NCI-H2107 treated with DMSO at 0.1 percent for 48 hours (cell line): ENCODE measurements around the gene PSRC1.
A peak's percentile ranks its signal among the peaks of the same experiment; 100 is the strongest.

ENCODE experiments used
- DNase-seq: peaks from one replicate; lab custom pipeline; 2025; ENCODE audit not compliant: unreplicated experiment; lab: John Stamatoyannopoulos, UW

The PSRC1 gene

DNA sequence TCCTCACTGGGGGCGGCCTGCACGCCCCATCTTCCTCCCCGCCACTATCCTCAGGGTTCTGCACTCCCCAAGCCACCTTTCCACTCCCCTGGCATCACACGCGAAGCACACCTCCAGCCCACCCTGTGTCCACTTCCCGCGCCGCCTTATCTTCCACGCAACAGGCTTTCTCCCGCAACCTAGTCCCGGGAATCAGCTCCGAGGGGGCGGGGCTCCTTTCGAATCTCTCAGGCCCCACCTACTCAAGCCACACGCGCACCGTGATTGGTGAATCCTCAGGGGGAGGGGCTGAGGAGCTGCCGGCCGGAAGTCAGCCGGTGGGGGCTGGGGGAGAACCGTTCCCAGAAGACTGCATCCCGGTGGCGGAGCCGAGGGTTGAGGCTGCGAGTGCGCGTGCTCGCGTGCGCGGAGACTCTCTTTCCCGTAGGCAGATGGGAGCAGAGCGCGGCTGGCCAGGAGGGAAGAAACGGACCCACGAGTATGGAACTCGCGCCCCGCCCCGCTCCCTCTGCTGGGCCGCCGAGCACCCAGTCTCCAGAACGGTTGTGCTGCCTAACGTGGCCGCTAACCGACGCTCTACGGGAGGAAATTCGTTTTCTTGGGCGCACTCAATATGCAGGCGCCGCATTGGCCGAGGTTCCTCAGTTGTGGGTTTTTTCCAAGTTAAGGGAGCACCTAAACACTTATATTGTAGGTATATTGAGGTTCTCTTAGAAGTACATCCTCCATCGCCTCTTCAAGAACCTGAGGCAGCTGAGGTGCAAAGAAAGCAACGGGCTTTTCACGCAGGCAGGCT lies at the start of gene PSRC1:
Gene PSRC1, minus strand, starts transcription at position 194 of the 796 bp plus-strand sequence.
- DNase-seq, result peak; percentile 95

DNA sequence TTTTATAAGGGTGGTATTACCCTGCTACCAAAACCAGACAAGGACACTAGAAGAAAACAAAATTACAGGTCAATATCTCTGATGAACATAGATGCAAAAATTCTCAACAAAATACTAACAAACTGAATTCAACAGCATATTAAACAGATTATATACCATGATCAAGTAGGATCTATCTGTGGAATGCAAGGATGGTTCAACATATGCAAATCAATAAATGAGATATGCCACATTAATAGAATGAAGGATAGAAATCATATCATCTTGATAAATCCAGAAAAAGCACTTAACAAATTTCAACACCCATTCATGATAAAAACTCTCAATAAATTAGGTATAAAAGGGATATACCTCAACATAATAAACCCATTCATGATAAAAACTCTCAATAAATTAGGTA lies 48.2 kb upstream of the PSRC1 start:
- no peak for DNase-seq

DNA sequence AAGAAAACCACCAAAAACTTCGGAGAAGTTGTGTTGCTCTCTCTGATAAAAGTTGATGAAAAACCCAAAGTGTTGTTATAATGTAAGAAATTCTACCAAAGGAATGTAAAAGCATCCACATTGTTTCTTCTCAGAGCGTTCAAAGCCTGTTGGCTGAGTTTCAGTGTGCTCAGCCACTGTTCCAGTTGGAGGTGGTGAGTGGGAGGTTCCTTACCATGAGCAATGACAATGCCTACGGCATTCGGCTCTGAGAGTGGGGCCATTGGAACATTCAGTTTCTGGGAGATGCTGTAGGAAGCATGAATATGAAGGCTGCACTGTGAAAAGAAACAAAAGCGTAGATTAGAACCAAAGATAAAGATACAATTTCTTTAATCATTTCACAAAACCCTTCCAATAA lies 44.3 kb upstream of the PSRC1 start:
- no peak for DNase-seq

DNA sequence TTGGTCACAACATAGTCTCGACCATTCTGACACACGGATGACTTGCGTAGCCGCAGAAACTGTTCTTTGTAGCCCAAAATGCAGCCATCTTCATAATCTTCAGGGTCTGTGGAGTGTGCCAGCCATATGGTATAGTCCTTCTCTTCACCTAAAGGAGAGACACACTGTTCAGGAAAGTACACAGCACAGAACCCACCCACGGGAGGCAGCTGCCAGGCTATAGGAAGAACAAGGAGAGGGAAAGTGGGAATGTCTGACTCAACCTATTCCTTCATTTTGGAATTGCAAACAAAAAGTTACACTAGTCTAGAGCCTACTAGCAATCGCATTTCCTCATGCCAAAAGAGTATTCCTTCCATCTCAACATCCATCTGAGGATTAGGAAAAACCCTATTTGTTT lies 40.0 kb upstream of the PSRC1 start:
- no peak for DNase-seq

DNA sequence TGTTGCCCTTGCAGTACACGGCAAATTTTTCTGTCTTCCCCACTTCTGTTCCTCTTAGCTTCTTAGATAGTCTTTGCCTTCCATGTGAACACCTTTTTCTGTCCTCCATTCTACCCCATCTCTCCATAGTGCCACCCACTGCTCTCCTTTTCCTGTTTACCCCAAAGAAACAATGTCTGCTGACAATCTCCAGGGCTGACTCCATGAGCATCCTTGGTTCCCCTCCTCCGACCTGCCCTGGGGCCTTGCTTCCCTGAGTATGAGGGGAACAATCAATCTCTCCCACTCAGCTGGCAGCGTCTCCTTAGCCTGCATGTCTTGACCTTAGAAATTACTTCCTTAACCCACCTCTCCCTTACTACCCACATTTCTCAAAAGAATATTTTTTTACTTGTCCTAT lies 36.2 kb upstream of the PSRC1 start:
- no peak for DNase-seq

DNA sequence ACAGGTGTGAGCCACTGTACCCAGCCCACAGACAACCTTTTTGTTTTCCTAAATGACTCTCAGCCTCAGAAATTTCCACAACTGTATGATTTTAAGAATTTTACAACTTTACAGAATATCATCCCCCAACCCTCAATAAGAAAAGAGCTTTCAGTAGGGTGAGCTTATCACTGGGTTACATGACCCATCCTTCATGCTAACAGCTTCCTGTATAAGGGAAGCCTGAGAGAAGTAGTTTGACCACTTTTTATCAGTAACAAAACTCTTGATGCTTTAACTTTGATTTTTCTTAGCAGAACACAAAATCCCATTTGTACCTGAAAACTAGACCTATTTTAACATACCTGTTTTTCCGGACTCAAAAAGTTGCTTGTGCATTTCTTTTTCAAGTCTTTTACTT lies 33.6 kb upstream of the PSRC1 start:
- no peak for DNase-seq

DNA sequence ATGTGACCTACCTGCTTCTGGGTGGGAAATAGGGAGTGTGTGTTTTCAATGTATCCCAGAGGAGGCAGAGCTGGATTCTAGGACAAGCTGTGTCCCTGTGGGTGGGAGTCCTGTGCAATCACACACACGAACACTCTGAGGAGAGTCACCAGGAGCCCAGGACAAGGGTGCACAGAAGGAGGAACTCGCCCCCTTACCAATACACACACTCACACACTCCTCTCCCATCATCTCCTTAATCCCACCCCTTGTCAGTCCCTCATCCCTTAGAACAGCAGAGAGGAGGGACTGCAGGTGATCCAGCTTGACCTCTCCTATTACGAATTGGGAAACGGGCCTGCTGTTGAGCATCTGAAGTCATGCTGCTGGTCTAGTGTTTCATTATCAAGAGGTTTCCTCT lies 32.3 kb upstream of the PSRC1 start:
- peak; percentile 37 for DNase-seq

DNA sequence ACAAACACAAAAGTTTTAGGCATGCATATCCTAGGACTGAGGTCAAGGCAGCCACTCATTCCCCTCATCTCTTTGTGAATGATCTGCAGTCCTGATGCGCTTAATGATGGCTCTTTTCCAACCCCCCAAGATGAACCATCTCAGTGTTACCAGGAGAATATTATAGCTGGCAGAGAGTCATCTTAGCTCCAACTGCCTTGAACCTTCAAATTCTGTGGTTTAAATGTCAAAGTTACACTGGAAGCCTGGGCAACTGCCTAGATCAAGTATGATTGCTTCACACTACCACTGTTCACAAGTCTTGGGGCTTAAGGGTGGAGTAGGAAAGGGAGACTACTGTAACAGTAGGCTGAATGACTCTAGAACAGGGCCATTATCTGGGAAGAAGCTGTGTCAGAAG lies 31.9 kb upstream of the PSRC1 start:
- no peak for DNase-seq

DNA sequence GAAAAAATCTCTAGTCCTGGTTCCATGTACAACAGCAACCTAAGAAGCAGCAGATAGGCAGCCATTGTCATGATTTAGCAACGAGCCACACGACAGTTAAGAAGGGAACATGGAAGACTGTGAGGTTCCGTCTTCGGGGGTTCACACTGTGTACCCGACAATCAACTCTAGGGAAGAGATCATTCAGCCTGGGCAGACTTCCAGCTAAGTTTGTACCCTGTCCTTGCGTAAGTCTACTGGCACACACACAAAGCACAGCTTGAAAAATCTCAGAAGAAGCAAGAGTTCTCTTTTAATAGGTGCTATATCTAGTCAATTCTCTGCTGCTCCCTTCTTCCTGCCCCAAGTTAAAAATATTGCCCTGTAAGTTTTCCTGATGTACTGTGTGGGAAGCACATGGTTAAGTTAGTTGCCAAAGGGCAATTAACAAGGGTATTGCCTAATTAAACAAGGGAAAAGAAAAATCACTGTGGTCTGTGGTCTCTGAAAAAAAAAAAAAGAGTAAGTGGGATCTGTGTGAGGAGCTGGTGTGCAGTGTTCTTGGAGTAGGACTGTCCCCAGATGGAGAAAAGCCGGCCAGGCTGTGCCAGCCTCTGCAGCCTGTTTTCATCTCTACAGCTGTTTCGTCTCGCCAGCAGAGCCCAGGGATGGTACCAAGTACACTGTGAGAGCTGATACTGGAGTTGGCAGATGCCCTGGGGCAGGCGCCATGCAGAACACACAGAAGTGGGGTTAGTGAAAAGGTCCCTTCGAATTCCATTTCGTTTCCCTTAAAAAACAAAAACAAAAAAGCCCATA lies 30.2 kb upstream of the PSRC1 start:
- DNase-seq, result no peak

DNA sequence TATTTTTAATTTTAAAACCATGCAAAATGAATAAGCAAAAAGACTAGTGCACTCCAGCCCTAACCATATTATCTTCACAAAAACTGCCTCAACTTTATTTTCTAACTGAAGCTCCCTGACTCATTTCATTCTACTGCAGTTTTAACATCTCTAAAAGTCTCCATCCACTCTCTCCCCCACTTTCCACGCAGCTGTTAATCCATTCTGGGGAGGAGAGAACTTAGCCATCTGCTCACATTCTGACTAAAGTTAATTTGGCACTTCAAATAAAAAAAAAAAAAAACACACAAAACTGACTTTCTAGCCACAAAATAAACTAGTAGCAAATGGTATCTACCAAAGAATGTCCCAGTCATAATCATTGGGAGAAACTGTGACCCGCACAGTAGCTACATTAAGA lies 29.3 kb upstream of the PSRC1 start:
- DNase-seq, result no peak

DNA sequence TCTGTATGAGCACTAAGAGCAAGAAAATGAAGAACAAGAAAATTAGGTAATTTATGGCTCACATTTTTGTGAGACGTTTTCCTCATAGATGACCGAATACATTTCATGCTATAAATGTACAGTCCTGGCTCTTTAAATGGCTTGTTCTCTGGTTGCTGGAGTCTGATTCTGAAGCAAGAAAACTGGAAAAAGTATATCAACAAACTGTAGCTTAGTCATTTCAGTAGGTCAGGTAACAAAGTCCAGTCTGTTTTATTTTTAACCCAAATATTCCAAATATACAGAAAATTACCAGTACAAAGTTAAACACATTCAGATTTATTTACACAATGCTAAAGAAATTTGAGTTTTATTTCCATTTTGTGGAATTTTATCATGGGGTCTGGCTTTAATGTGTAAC lies 26.4 kb upstream of the PSRC1 start:
- DNase-seq, result no peak

DNA sequence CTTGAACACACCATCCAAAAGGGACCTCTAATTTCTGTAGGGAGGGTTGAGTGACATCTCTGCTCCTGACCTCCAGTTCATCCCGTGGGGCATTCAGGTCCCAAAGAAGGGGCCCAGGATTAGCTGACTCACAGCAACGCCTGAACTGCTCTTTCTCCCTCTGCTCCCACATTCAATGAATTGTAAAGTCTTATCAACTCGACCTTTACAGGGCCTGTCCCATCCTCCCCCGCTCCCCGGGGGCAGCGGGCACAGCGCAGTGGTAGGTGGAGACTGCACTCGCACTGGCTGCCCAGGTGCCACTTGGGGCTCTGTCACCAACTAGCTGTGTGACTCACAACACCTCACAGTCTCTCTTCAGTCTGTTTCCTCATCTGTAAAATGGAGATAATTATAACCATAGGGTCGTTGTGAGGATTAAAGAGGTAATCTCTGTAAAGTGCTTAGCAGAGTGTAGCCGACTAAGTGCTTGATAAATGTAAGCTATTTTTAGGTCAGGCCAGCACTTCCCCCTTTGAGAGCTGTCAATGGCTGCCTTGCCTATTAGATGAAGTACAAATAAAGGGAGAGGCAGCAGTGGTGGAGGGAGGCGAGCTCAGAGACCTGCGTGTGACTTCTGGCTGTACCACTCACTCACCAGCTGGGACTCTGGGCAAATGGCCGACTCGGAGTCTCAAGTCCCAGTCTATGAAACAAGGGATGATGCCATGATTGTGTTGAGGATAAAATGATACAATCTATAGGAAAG lies 24.5 kb upstream of the PSRC1 start:
- DNase-seq, result peak; percentile 72

DNA sequence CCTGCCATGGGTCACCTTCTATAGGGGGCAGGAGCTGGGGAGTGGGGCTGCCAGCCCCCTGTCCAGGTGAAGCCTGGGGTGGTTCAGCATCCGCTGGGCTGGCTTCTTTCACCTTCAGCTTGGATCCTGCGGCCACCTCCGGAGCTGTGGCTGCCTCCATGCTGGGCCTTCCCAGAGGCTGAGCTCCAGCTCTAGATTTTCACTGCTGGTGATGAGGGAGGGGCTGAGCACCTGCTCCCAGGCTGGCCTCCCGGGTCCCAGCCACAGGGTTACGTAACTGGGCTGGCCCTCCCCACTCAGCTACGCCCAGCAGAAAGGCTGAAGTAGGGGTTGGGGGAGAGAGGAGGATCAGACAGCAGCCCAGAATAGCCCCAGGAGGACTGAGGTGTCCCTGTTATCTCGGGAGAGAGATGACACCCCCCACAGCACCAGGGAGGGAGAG lies 23.9 kb upstream of the PSRC1 start, which contains the start of gene MYBPHL:
Gene MYBPHL, minus strand, starts transcription at position 180 of the 442 bp plus-strand sequence. Its CDS starts 20 bp downstream, at position 160.
- DNase-seq, result peak; percentile 82

DNA sequence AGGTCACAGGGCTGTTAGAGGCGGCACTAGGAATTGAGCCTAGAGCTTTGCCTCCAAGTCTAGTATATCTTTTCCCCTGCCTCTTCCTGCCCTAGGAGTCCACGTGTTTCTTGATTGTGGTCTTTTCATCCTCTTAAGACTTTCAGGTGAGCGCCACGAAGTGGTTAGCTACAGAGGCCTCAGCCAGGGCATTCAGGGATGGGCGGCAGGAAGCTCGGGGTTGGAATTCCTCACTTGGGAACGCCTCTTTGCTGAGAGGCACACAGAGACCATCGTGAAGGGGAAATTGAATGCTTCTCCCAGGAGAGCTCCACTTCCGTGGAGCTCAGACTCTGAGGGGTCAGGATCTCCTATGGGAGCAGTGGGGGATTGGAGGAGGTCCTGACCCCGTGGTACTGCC lies 23.0 kb upstream of the PSRC1 start:
- peak; percentile 13 for DNase-seq

DNA sequence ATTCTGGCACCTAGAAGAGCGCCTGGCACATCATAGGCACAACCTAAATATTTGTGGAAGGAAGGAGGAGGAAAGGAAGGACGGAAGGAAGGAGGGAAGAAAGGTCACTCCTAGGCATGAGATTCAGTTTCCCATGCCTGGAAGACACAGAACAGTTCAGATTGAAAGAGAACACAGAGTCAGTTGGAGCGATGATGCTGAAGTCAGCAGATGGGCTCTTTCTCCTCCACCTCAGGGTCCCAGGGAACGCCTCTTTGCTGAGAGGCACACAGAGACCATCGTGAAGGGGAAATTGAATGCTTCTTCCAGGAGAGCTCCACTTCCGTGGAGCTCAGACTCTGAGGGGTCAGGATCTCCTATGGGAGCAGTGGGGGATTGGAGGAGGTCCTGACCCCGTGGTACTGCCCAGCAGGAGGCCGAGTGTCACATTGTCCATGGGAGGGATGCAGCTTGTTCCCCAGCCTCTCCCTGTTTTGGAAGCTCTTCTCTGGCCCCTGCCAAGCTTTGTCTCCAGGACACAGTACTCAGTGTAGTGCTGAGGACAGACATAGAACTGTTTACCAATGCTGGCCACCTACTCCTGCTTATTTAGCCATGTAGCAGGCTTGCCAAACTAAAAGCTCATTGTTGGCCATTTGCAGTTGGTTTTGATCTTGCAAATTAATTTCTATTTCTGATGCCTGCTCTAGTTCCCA lies 21.4 kb upstream of the PSRC1 start:
- DNase-seq, result no peak

DNA sequence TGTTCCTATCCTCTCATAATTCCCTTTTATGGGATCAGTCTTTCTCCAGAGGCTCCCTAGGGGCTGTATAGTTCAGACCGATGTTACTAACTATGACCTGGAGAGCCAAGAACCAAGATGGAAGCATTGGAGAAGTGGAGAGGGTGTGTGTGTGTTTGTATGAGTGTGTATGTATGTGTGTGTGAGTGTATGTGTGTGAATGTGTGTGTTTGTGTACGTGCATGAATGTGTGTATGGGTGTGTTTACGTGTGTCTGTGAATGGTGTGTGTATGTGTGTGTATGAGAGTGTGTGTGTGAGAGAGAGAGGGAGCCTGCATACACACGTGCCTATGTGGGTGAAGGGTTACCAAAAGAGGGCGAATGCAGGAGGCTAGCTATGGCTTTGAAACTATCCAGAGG lies 18.9 kb upstream of the PSRC1 start:
- DNase-seq, result no peak

DNA sequence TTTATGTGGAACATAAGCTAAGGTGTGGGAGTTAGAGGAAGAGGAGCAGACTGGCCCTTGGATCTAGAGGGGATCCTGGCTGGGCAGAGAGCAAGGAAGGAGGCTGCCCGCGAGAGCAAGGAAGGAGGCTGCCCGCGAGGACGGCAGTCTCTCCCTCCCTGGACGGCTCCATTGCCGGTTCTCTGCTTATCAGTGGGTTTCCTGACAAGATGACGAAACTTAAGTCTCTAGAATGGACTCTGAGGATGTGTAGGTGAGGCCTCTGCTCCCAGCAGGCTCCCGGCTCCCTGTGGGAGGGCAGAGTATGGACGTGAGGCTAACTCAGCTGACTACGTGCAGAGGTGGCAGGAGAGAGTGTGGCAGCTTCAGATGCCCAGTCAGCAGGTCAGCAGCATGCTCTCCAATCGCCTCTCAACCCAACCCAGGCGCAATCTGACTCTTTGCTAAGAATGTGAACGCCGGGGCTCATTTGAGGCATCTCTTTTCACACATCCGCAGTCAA lies 17.8 kb upstream of the PSRC1 start:
- no peak for DNase-seq

DNA sequence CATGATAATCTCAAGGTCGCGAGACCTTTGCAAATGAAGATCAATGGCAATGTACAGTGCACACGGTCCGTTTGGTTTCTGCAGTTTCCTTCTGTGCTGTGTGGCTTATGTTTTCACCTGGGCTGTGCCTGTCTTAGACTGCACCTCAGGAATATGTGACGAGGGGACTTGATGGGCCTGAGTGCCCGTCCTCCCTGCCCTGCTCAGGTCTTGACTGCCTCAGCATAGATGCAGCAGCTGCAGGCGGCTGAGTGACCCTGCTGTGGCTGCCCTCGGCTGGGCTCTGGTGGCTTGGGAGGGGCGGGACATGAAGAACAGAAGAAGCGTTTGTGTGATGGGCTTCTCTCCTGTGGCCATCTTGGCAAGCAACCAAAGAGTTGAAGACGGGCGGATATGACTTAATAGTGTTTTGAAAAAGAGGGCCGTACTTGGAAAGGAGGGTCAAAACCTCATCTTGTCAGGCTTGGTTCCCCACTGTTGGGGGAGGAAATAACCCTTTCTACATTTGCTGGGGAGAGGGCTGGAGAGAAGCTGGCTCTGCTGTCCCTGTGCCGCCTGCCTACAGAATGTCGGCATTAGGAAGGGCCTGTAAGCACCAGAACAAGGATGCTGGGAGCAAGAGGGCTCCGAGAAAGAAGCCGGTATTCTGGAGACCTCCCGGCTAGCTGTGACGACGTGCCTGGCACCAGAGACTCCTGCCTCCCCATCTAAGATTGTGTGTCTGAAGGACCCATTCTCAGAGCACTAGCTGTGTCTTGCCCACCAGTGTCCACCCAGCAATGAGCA lies 16.8 kb upstream of the PSRC1 start:
- DNase-seq, result no peak

DNA sequence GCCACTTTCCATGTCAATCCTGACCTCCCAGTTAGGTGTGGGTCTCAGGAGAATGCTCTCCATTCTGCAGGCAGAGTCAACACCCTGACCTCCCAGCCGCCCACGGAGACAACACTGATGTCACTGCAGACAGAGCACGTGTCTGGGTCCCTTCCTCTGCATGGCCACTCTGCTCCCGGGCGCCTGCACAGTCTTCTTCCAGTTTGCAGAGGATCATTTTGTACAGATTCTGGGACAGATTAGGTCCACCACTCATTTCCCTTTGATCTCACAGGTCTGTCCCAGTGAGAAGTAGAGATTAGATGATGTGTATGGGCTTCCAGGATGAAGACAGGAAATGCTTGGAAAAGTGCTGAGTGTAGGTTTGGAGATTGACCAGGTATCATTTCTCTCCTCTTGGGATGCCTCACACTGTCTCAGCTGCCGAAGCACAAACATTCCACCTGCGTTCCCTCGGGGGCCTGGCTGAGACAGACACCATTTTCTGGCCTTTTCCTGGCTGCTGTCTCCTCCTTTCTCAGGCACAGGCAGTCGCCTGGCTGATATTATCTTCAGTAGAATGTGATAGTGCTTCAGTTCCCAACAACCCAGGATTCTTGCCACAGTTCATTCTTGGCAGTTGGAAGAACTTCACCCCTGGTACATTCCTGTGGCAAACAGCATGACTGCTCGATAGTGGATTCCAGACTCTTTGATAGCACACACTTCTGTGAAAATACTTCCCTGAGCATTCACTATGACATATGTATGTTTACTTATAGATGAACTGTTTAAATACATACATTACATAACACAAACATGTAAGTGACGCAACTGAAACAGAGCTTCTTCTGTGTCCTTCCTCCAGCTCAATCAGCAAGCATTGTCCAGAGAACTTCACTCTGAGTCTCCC lies 16.0 kb upstream of the PSRC1 start:
- DNase-seq, result no peak
